Measurements from ENCODE around the gene CD200.

GRCh38 chr3:112395181-112395895 lies 62.4 kb downstream of the CD200 start:
- TF ChIP-seq POLR2A (IDR thresholded peaks at IDR 0.05; ENCODE audit: low read depth, low read length) (no peak), POLR2AphosphoS5 (IDR thresholded peaks at IDR 0.05; ENCODE audit: low read depth, low read length) (no peak), TAF1 (IDR thresholded peaks at IDR 0.05; ENCODE audit: borderline replicate concordance, low read depth, low read length) (no peak)
